ENCODE measurements around the gene PATJ.

PATJ gene

GRCh38 chr1:61816191-61816590 is 73.9 kb downstream of the PATJ start:
- H3K9ac ChIP-seq (ENCODE audit: low read length): no peak overlapping the region
- H2AFZ ChIP-seq (ENCODE audit: low read depth, low read length, severe bottlenecking): no peak overlapping the region
- no peaks in the 10 kb centered on the region for H3F3A ChIP-seq (ENCODE audit: insufficient read depth)
- TF ChIP-seq CTCF (IDR thresholded peaks at IDR 0.05; ENCODE audit: insufficient read depth, low read length, poor library complexity, severe bottlenecking) (no peak), EZH2phosphoT487 (conservative IDR thresholded peaks at IDR 0.05; ENCODE audit: low read length) (no peak)
- no peak overlapping the region for H3K4me2 ChIP-seq (ENCODE audit: low read depth, low read length, poor library complexity, severe bottlenecking)
- H3K9me3 ChIP-seq (ENCODE audit: insufficient read depth, low read length): no peaks in the 10 kb centered on the region
- H3K4me3 ChIP-seq (ENCODE audit: insufficient read depth, low read length, poor library complexity, severe bottlenecking): no peak overlapping the region
- H3K9me2 ChIP-seq (replicated peaks; ENCODE audit: insufficient read depth, low read length): no peaks in the 10 kb centered on the region
- no peaks in the 10 kb centered on the region for H3K27me3 ChIP-seq (ENCODE audit: low read length)
- H3K36me3 ChIP-seq (ENCODE audit: low read length): no peaks in the 10 kb centered on the region
- no peak overlapping the region for H3K27ac ChIP-seq (ENCODE audit: low read depth, low read length)
- H4K20me1 ChIP-seq (ENCODE audit: low read depth, low read length): no peaks in the 10 kb centered on the region
- H3K79me2 ChIP-seq (ENCODE audit: insufficient read depth, low read length): no peaks in the 10 kb centered on the region

GRCh38 chr1:61818992-61819391 is 76.7 kb downstream of the PATJ start:
- H2AFZ ChIP-seq (ENCODE audit: low read depth, low read length, severe bottlenecking): no peak overlapping the region

GRCh38 chr1:61819421-61819820 is 77.1 kb downstream of the PATJ start:
- Histone ChIP-seq H3K4me2 (ENCODE audit: low read depth, low read length, poor library complexity, severe bottlenecking) (no peak overlapping the region), H3K9ac (ENCODE audit: low read length) (no peak overlapping the region), H3K79me2 (ENCODE audit: insufficient read depth, low read length) (no peaks in the 10 kb centered on the region), H2AFZ (ENCODE audit: low read depth, low read length, severe bottlenecking) (no peak overlapping the region), H4K20me1 (ENCODE audit: low read depth, low read length) (no peaks in the 10 kb centered on the region), H3K27ac (ENCODE audit: low read depth, low read length) (no peak overlapping the region), H3K36me3 (ENCODE audit: low read length) (no peaks in the 10 kb centered on the region), H3K9me3 (ENCODE audit: insufficient read depth, low read length) (no peaks in the 10 kb centered on the region), H3F3A (ENCODE audit: insufficient read depth) (no peaks in the 10 kb centered on the region), H3K4me3 (ENCODE audit: insufficient read depth, low read length, poor library complexity, severe bottlenecking) (no peak overlapping the region), H3K27me3 (ENCODE audit: low read length) (no peaks in the 10 kb centered on the region), H3K9me2 (replicated peaks; ENCODE audit: insufficient read depth, low read length) (no peaks in the 10 kb centered on the region)
- TF ChIP-seq EZH2phosphoT487 (conservative IDR thresholded peaks at IDR 0.05; ENCODE audit: low read length): no peak
- TF ChIP-seq CTCF (IDR thresholded peaks at IDR 0.05; ENCODE audit: insufficient read depth, low read length, poor library complexity, severe bottlenecking): no peak

More at GRCh38 chr1:61818992-61819391, 76.7 kb downstream of the PATJ start:
- H3K36me3 ChIP-seq (ENCODE audit: low read length): no peaks in the 10 kb centered on the region
- no peaks in the 10 kb centered on the region for H3K27me3 ChIP-seq (ENCODE audit: low read length)
- H3K4me2 ChIP-seq (ENCODE audit: low read depth, low read length, poor library complexity, severe bottlenecking): no peak overlapping the region
- no peak overlapping the region for H3K27ac ChIP-seq (ENCODE audit: low read depth, low read length)
- H3K9ac ChIP-seq (ENCODE audit: low read length): no peak overlapping the region
- no peaks in the 10 kb centered on the region for H4K20me1 ChIP-seq (ENCODE audit: low read depth, low read length)
- no peaks in the 10 kb centered on the region for H3F3A ChIP-seq (ENCODE audit: insufficient read depth)
- no peak for TF ChIP-seq CTCF (IDR thresholded peaks at IDR 0.05; ENCODE audit: insufficient read depth, low read length, poor library complexity, severe bottlenecking)
- TF ChIP-seq EZH2phosphoT487 (conservative IDR thresholded peaks at IDR 0.05; ENCODE audit: low read length): no peak
- no peaks in the 10 kb centered on the region for H3K79me2 ChIP-seq (ENCODE audit: insufficient read depth, low read length)
- no peak overlapping the region for H3K4me3 ChIP-seq (ENCODE audit: insufficient read depth, low read length, poor library complexity, severe bottlenecking)
- no peaks in the 10 kb centered on the region for H3K9me2 ChIP-seq (replicated peaks; ENCODE audit: insufficient read depth, low read length)
- H3K9me3 ChIP-seq (ENCODE audit: insufficient read depth, low read length): no peaks in the 10 kb centered on the region

Data from SU-DHL-6 (cell line).